Neural progenitor cell (in vitro differentiated cells): Measurements from ENCODE around the gene FBLN1. TPM values are rescaled to one million over a fixed set of nuclear protein-coding genes. Genes with fewer than 3 reads are reported as not detected.

ENCODE experiments used
- DNase-seq: peaks from one replicate; pipeline ENCODE4 v3.0.0-alpha.2; 2016; ENCODE audit warnings: low spot score
- H2AFZ ChIP-seq: fragments of 200-600 bp; sonication (generic); replicated peaks from 2 replicates; pipeline ENCODE4 v1.6.1; 2016; ENCODE audit warnings: antibody characterized with exemption
- H3F3A ChIP-seq: fragments of 200-600 bp; sonication (generic); 2 replicates; pipeline ENCODE4 v1.6.1; 2016; ENCODE audit warnings: antibody characterized with exemption, low read depth
- H3K27ac ChIP-seq: fragments of 200-600 bp; sonication (generic); 2 replicates; pipeline ENCODE4 v1.5.1; 2016; ENCODE audit warnings: mild to moderate bottlenecking
- H3K27me3 ChIP-seq: fragments of 200-600 bp; sonication (generic); 2 replicates; pipeline ENCODE4 v1.6.1; 2016; ENCODE audit warnings: mild to moderate bottlenecking, moderate library complexity
- H3K36me3 ChIP-seq: fragments of 200-600 bp; sonication (generic); 2 replicates; pipeline ENCODE4 v1.5.1; 2016
- H3K4me1 ChIP-seq: fragments of 200-600 bp; sonication (generic); 2 replicates; pipeline ENCODE4 v1.6.1; 2016; ENCODE audit warnings: mixed run types
- H3K4me2 ChIP-seq: fragments of 200-600 bp; sonication (generic); 2 replicates; pipeline ENCODE4 v1.6.1; 2016
- H3K4me3 ChIP-seq: fragments of 200-600 bp; sonication (generic); 2 replicates; pipeline ENCODE4 v1.5.1; 2016
- H3K79me2 ChIP-seq: fragments of 200-600 bp; sonication (generic); 2 replicates; pipeline ENCODE4 v1.6.1; 2016; ENCODE audit warnings: low read depth
- H3K9ac ChIP-seq: fragments of 200-600 bp; sonication (generic); 2 replicates; pipeline ENCODE4 v1.6.1; 2016
- H3K9me3 ChIP-seq: fragments of 200-600 bp; sonication (generic); 2 replicates; pipeline ENCODE4 v1.5.1; 2016; ENCODE audit warnings: low read depth
- H4K20me1 ChIP-seq: fragments of 200-600 bp; sonication (generic); 2 replicates; pipeline ENCODE4 v1.6.1; 2016; ENCODE audit warnings: low read depth
- H3K27ac Mint-ChIP-seq: 3 replicates; pipeline ENCODE4 v1.8.0; 2021; ENCODE audit warnings: mixed read lengths
- H3K27me3 Mint-ChIP-seq: 2 replicates; pipeline ENCODE4 v1.8.0; 2022; ENCODE audit warnings: low read depth, mild to moderate bottlenecking, inconsistent platforms, moderate library complexity, mixed read lengths; ENCODE audit not compliant: insufficient read depth
- H3K36me3 Mint-ChIP-seq: 3 replicates; pipeline ENCODE4 v1.8.0; 2021; ENCODE audit warnings: mixed read lengths
- H3K4me1 Mint-ChIP-seq: 3 replicates; pipeline ENCODE4 v1.8.0; 2021; ENCODE audit warnings: mixed read lengths
- H3K4me3 Mint-ChIP-seq: 3 replicates; pipeline ENCODE4 v1.8.0; 2021; ENCODE audit warnings: mild to moderate bottlenecking, moderate library complexity, mixed read lengths
- H3K9me3 Mint-ChIP-seq: 3 replicates; pipeline ENCODE4 v1.8.0; 2020; ENCODE audit warnings: mixed read lengths
- EZH2 ChIP-seq: fragments of 200-600 bp; sonication (generic); IDR thresholded peaks from 2 replicates; pipeline ENCODE4 v1.6.1; 2017; ENCODE audit warnings: antibody characterized with exemption, mild to moderate bottlenecking, moderate library complexity
- EZH2phosphoT487 ChIP-seq: fragments of 200-600 bp; sonication (generic); IDR thresholded peaks from 2 replicates; pipeline ENCODE4 v1.6.1; 2017; ENCODE audit warnings: antibody characterized with exemption
- total RNA-seq: library from RNA; depleted of rRNA; stranded (reverse); fragments of >200 nt; gene quantifications from 2 replicates; pipeline ENCODE4 v1.2.3, GENCODE V29; 2015; ENCODE audit warnings: low replicate concordance
- TF ChIP-seq, protein P1 (sequence below): fragments of 200-600 bp; sonication (generic); IDR thresholded peaks from 2 replicates; pipeline ENCODE4 v1.5.1; 2017; ENCODE audit warnings: antibody characterized with exemption, mild to moderate bottlenecking

The FBLN1 gene
- total RNA-seq, 1 donor from 2014 or later, result 84.3 TPM

GRCh38 chr22:45503816-45504372 is 1.2 kb downstream of the FBLN1 start:
- Mint-ChIP-seq H3K27ac (peak overlapping the region; percentile 99), H3K4me1 (peaks cover 63% of the 10 kb centered on the region), H3K9me3 (peaks cover 2% of the 10 kb centered on the region), H3K27me3 (peaks cover 54% of the 10 kb centered on the region), H3K4me3 (peak overlapping the region; percentile 93), H3K36me3 (no peaks in the 10 kb centered on the region)
- H3K27me3 ChIP-seq, result no peaks in the 10 kb centered on the region
- no peaks in the 10 kb centered on the region for H3K9me3 ChIP-seq
- TF ChIP-seq EZH2 (no peak), EZH2phosphoT487 (peak; percentile 61)
- TF ChIP-seq, protein P1, sequence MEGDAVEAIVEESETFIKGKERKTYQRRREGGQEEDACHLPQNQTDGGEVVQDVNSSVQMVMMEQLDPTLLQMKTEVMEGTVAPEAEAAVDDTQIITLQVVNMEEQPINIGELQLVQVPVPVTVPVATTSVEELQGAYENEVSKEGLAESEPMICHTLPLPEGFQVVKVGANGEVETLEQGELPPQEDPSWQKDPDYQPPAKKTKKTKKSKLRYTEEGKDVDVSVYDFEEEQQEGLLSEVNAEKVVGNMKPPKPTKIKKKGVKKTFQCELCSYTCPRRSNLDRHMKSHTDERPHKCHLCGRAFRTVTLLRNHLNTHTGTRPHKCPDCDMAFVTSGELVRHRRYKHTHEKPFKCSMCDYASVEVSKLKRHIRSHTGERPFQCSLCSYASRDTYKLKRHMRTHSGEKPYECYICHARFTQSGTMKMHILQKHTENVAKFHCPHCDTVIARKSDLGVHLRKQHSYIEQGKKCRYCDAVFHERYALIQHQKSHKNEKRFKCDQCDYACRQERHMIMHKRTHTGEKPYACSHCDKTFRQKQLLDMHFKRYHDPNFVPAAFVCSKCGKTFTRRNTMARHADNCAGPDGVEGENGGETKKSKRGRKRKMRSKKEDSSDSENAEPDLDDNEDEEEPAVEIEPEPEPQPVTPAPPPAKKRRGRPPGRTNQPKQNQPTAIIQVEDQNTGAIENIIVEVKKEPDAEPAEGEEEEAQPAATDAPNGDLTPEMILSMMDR, result no peak
- DNase-seq, result peak; percentile 97
- peaks cover 32% of the 10 kb centered on the region for H3K4me1 ChIP-seq
- peak overlapping the region; percentile 58 for H3K4me3 ChIP-seq
- peak overlapping the region; percentile 99 for H3K27ac ChIP-seq
- H3K36me3 ChIP-seq, result no peaks in the 10 kb centered on the region
- H2AFZ ChIP-seq, result no peak overlapping the region
- peak overlapping the region; percentile 80 for H3K4me2 ChIP-seq
- H3K9ac ChIP-seq, result peak overlapping the region; percentile 25
- H3K79me2 ChIP-seq, result peaks cover 36% of the 10 kb centered on the region
- peaks cover 31% of the 10 kb centered on the region for H4K20me1 ChIP-seq
- peaks cover 57% of the 10 kb centered on the region for H3F3A ChIP-seq

DNA sequence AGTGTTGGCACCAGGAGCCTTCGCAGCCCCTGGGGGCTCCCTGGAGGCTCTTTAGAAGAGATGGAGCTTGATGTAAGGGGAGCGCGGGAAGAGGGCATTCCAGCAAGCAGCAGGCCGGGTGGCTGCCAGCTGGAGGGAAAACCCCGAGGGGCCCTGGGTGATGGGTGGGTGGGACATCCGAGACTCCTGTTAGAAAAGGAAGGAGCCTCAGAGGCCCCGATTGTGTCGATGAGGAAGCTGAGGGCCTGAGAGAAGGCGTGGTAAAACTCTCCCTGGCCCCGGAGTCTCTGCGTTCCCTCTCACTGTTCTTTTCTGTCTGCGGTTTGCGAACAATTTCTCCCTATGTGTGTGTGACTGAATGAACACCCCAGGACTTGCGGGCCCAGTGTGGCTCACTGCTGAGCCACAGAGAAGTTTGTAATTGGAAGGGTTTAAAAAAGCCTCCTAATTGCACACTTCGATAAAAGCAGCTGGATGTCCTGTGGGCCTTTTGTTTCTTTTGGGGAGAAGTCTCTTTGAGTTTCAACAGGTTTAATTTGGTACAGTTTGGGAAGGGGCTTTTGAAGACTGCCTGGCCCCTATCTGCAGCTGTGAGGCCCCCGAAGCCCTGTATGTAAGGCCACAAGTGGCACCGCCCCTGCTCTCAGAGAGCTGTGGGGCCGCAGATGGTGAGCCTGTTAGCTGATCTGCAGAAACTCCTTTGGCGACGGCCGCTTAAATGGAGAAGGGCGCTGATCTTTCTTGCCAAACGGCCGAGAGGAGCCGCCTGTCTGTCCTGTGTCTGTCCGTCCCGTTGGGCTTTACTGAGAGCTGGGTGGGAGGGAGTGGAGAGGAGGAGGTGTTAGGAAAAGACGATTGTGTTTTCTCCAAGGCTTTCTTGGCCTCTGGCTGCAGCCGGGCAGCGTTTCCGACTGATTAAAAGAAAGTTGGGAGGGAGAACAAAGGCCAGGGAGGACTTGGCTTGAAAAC is 2.0 kb downstream of the FBLN1 start:
- Mint-ChIP-seq H3K36me3 (no peaks in the 10 kb centered on the region), H3K4me1 (peaks cover 67% of the 10 kb centered on the region), H3K4me3 (peak overlapping the region; percentile 93), H3K9me3 (peaks cover 2% of the 10 kb centered on the region), H3K27ac (peak overlapping the region; percentile 99), H3K27me3 (peaks cover 49% of the 10 kb centered on the region)
- Histone ChIP-seq H3K27me3 (no peaks in the 10 kb centered on the region), H3K79me2 (peaks cover 44% of the 10 kb centered on the region), H2AFZ (no peak overlapping the region), H4K20me1 (peaks cover 39% of the 10 kb centered on the region), H3K9me3 (no peaks in the 10 kb centered on the region), H3K4me3 (peak overlapping the region; percentile 58), H3F3A (peaks cover 57% of the 10 kb centered on the region), H3K27ac (peak overlapping the region; percentile 99), H3K36me3 (no peaks in the 10 kb centered on the region), H3K4me2 (peak overlapping the region; percentile 80), H3K9ac (peak overlapping the region; percentile 25), H3K4me1 (peaks cover 40% of the 10 kb centered on the region)
- TF ChIP-seq EZH2phosphoT487 (peak; percentile 60), EZH2 (no peak)
- DNase-seq, result peak; percentile 95

- Histone ChIP-seq H3F3A (peaks cover 57% of the 10 kb centered on the region), H2AFZ (no peak overlapping the region), H3K27ac (peak overlapping the region; percentile 99), H4K20me1 (peaks cover 54% of the 10 kb centered on the region), H3K9me3 (no peaks in the 10 kb centered on the region), H3K27me3 (no peaks in the 10 kb centered on the region), H3K4me1 (peaks cover 54% of the 10 kb centered on the region), H3K9ac (no peak overlapping the region), H3K79me2 (peaks cover 59% of the 10 kb centered on the region), H3K4me2 (peak overlapping the region; percentile 80), H3K36me3 (no peaks in the 10 kb centered on the region), H3K4me3 (no peak overlapping the region)
- no peak overlapping the region for H3K4me3 Mint-ChIP-seq
- TF ChIP-seq, protein P1, result no peak
- no peak for TF ChIP-seq EZH2
- no peak for TF ChIP-seq EZH2phosphoT487
- H3K36me3 Mint-ChIP-seq, result no peaks in the 10 kb centered on the region
- H3K4me1 Mint-ChIP-seq, result peaks cover 66% of the 10 kb centered on the region
- H3K27ac Mint-ChIP-seq, result no peak overlapping the region
- H3K27me3 Mint-ChIP-seq, result peaks cover 40% of the 10 kb centered on the region
- DNase-seq, result no peak
- peaks cover under 1% of the 10 kb centered on the region for H3K9me3 Mint-ChIP-seq
These were observed 3.5 kb downstream of the FBLN1 start for GRCh38 chr22:45505991-45506747.
